ENCODE data around the gene ZBED5. TPM values are rescaled to one million over a fixed set of nuclear protein-coding genes. Genes with fewer than 3 reads are reported as not detected.

The ZBED5 gene
- total and polyA plus RNA-seq, 9 of the 15 experiments (the other 6 are each of a cell fraction or from before 2014, with no cell fraction given): 12.4 to 70.7 (median 26.8) TPM

- TF ChIP-seq ID3 (CRISPR knock-in tag; IDR thresholded peaks at IDR 0.05) (no peak), ID3 (tag; IDR thresholded peaks at IDR 0.05) (no peak), ETS1 (conservative IDR thresholded peaks at IDR 0.05; ENCODE audit: control insufficient read depth, low read depth, low read length) (no peak), JUN (IDR thresholded peaks at IDR 0.05; ENCODE audit: borderline replicate concordance, low read depth, low read length) (no peak), JUN (CRISPR knock-in tag; IDR thresholded peaks at IDR 0.05; ENCODE audit: borderline replicate concordance) (no peak; the same call in 1 of the 2 replicates), TRIM25 (IDR thresholded peaks at IDR 0.05; ENCODE audit: borderline replicate concordance) (no peak), RBM22 (IDR thresholded peaks at IDR 0.05; ENCODE audit: low read depth, low read length, poor library complexity, severe bottlenecking) (peak; percentile 95), SUPT5H (IDR thresholded peaks at IDR 0.05) (no peak), SAP30 (IDR thresholded peaks at IDR 0.05; ENCODE audit: borderline replicate concordance, insufficient read depth, low read depth, low read length, poor library complexity, severe bottlenecking) (peak; percentile 53), HDAC6 (IDR thresholded peaks at IDR 0.05; ENCODE audit: low read depth, low read length) (no peak), UBTF (IDR thresholded peaks at IDR 0.05; ENCODE audit: borderline replicate concordance in 1 of 2, low read depth in 2 of 2, low read length in 2 of 2) (no peak), ZNF77 (CRISPR knock-in tag; IDR thresholded peaks at IDR 0.05) (no peak), ZBTB8A (IDR thresholded peaks at IDR 0.05; ENCODE audit: partially characterized antibody) (no peak), SIN3A (IDR thresholded peaks at IDR 0.05; ENCODE audit: borderline replicate concordance in 2 of 2, control insufficient read depth in 1 of 2, low read depth in 2 of 2, low read length in 2 of 2) (peak in 1 of 2 experiments; percentile 34; a peak in 2 of 4 replicates), SREBF2 (CRISPR knock-in tag; IDR thresholded peaks at IDR 0.05) (no peak), RBM25 (IDR thresholded peaks at IDR 0.05; ENCODE audit: low read depth, low read length, severe bottlenecking) (no peak), NFYB (IDR thresholded peaks at IDR 0.05; ENCODE audit: extremely low read depth, insufficient read length) (no peak), ZNF586 (CRISPR knock-in tag; conservative IDR thresholded peaks at IDR 0.05) (no peak), SETDB1 (IDR thresholded peaks at IDR 0.05; ENCODE audit: low read length) (no peak), SRF (CRISPR knock-in tag; IDR thresholded peaks at IDR 0.05) (no peak; a peak in 1 of 4 replicates), FOXJ3 (CRISPR knock-in tag; IDR thresholded peaks at IDR 0.05) (no peak), MTA3 (IDR thresholded peaks at IDR 0.05; ENCODE audit: borderline replicate concordance) (no peak)
Observed at GRCh38 chr11:10807493-10808234, 50.2 kb downstream of the ZBED5 start (continued).
